Subcutaneous adipose tissue (tissue), 4 donors: ENCODE data around the gene KLK6. TPM values are rescaled to one million over a fixed set of nuclear protein-coding genes. Genes with fewer than 3 reads are reported as not detected.

ENCODE experiments used
- total RNA-seq, 4 donors: library from RNA; depleted of rRNA; stranded (reverse); fragments of >200 nt; gene quantifications; one replicate each; pipeline ENCODE4 v1.1.0, GENCODE V29; 2016
- TF ChIP-seq, protein P1 (sequence below): fragments of 450-650 bp; IDR thresholded peaks from one replicate; pipeline ENCODE4 v1.5.1; 2016; ENCODE audit warnings: low read depth, mild to moderate bottlenecking, control low read depth, antibody characterized with exemption, moderate library complexity

Gene KLK6
- total RNA-seq, 4 donors from 2014 or later = not detected

DNA sequence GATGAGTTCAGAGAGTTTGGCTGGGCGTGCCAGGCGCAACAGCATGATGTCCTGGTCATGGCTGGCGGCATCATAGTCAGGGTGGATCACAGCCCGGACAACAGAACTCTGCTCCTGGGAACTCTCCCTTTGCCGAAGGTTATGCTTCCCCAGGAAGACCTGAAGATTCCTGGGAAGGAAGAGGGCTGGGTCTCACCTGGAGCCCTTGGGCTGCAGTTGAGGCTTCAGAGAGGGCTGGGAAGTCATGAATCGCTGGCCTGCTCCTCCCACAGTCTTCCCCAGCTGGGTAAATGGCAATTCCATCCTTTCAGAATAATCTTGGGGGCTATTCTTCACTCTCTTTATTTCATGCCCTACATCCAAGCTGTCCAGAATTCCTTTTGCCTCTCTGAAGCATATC lies 6.0 kb downstream of the KLK6 start:
- TF ChIP-seq, protein P1, sequence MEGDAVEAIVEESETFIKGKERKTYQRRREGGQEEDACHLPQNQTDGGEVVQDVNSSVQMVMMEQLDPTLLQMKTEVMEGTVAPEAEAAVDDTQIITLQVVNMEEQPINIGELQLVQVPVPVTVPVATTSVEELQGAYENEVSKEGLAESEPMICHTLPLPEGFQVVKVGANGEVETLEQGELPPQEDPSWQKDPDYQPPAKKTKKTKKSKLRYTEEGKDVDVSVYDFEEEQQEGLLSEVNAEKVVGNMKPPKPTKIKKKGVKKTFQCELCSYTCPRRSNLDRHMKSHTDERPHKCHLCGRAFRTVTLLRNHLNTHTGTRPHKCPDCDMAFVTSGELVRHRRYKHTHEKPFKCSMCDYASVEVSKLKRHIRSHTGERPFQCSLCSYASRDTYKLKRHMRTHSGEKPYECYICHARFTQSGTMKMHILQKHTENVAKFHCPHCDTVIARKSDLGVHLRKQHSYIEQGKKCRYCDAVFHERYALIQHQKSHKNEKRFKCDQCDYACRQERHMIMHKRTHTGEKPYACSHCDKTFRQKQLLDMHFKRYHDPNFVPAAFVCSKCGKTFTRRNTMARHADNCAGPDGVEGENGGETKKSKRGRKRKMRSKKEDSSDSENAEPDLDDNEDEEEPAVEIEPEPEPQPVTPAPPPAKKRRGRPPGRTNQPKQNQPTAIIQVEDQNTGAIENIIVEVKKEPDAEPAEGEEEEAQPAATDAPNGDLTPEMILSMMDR = no peak

DNA sequence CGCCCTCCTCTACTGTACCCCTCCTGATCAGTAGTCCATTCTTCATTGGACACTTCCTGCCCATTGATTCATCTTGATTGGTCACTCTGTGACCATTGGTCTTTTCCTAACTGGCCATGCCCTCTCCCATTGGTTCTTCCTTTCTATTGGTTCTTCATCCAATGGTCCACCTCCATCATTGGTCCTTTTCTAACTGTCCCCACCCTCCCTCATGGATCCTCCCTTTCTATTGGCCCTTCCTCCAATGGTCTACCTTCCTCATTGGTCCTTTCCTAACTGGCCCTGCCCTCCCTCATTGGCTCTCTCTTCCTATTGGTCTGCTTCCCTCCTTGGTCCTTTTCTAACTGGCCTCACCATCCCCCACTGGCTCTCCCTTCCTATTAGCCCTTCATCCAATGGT lies 7.1 kb downstream of the KLK6 start:
- TF ChIP-seq, protein P1 = no peak

DNA sequence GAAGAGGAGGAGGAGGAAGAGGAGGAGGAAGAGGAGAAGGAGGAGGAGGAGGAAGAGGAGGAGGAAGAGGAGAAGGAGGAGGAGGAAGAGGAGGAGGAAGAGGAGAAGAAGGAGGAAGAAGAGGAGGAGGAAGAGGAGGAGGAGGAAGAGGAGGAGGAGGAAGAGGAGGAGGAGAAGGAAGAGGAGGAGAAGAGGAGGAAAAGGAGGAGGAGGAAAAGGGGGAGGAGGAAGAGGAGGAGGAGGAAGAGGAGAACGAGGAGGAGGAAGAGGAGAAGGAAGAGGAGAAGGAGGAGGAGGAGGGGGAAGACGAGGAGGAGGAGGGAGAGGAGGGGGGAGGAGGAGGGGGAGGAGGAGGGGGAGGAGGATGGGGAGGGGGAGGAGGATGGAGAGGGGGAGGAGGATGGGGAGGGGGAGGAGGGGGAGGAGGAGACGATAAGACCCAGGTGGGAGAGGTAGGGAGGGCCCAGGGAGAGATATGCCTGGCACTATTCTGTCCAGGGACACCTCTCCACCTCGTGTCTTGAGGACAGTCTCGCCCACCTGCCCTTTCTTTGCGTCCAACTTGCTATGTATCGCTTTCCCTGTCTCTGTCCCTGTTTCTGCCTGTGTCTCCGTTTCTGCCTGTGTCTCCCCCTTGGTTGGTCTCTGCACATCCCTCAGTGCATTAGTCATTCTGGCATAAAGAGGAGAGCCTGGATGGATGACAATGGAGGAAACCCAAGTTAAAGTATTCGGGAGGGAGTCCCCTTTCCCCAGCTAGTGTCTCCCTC lies 9.5 kb downstream of the KLK6 start:
- TF ChIP-seq, protein P1 = no peak

DNA sequence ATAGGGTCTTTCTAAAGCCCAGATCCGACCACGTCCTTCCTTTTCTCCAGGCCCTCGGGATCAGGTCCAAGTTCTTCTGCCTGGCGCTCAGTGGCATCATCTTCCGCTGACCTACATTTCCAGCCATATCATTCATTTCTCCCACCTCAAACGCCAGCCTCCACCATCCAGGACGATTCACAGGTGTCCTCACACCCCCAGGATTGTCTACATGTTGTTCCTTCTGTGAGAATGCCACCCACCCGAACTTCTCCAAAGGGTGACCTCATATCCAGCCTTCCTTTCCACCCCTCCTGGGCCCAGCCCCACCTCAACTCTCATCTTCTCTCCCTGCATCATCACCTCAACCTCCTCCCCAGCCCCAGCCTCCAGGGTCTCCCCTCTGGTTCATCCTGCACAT lies 11.8 kb downstream of the KLK6 start:
- TF ChIP-seq, protein P1 = no peak

DNA sequence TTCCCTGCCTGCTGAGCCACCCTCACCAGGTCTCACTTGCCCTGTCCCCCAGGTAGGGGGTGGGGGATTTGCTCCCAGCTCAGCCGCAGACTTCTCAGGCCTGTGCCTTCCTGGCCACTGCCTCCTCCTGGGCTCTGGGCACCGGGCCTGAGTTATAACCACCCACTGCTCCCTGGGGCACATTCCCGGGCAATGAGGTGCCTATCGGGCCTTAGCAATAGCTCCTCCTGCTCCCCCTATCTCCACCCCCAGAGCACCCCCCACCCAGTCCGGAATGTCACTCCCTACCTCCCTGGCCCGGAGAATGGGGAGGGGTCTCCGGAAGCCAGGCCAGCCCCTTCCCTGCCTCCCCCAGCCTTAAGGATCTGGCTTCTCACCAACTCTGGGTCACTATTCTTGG lies 16.5 kb downstream of the KLK6 start, which contains the start of gene KLK5:
Gene KLK5 (minus strand): TSS at position 129 of the 400 bp plus-strand sequence. CDS start 381 bp downstream, outside the sequence.
- TF ChIP-seq, protein P1 = no peak

DNA sequence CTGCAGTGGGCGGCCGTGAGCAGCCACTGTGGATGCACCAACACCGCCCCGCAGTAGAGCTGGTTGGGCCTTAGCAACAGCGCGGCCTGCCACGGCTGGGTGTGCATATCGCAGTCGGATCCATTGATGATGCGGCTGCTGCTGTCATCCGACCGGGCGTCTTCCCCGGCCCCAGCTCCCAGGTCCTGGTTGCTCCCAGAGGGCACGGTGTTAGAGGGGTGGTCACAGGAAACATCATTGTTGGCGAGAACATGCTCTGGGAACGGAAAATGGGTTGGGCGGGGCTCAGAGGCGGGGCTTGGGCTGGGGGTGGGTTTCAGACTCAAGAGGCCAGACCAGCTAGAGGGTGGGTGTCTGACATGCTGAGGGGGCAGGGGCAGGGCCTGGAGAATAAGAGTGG lies 19.5 kb downstream of the KLK6 start:
- TF ChIP-seq, protein P1 = no peak

DNA sequence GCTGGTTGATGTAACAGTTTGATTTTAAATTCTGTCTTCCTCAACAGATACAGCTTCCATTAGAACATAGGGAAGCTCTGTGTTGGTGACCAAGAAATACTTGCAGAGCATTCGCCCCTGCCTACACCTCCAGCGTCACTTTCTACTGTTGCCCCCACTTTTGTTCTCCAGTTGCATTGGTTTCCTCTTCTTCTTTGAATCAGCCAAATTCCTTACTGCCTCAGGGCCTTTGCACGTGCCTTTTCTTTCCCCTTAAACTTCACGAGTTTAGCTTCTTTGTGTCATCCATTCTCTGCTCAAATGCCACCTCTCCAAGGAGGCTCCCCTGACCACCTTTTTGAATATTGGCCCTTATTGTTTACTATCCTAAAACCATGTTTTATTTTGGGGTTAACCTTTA lies 22.3 kb downstream of the KLK6 start:
- TF ChIP-seq, protein P1 = no peak
